Myocyte (in vitro differentiated cells): ENCODE results near the gene DVL3. TPM values are rescaled to one million over a fixed set of nuclear protein-coding genes. Genes with fewer than 3 reads are reported as not detected.

ENCODE experiments used
- DNase-seq: peaks from one replicate; pipeline ENCODE4 v3.0.0-alpha.2; 2012; ENCODE audit warnings: low read depth
- total RNA-seq: library from RNA; depleted of rRNA; stranded (reverse); fragments of >200 nt; gene quantifications from 2 replicates; pipeline ENCODE4 v1.2.3, GENCODE V29; 2014

The DVL3 gene
- total RNA-seq, 1 donor from 2014 or later = 119 TPM

DNA sequence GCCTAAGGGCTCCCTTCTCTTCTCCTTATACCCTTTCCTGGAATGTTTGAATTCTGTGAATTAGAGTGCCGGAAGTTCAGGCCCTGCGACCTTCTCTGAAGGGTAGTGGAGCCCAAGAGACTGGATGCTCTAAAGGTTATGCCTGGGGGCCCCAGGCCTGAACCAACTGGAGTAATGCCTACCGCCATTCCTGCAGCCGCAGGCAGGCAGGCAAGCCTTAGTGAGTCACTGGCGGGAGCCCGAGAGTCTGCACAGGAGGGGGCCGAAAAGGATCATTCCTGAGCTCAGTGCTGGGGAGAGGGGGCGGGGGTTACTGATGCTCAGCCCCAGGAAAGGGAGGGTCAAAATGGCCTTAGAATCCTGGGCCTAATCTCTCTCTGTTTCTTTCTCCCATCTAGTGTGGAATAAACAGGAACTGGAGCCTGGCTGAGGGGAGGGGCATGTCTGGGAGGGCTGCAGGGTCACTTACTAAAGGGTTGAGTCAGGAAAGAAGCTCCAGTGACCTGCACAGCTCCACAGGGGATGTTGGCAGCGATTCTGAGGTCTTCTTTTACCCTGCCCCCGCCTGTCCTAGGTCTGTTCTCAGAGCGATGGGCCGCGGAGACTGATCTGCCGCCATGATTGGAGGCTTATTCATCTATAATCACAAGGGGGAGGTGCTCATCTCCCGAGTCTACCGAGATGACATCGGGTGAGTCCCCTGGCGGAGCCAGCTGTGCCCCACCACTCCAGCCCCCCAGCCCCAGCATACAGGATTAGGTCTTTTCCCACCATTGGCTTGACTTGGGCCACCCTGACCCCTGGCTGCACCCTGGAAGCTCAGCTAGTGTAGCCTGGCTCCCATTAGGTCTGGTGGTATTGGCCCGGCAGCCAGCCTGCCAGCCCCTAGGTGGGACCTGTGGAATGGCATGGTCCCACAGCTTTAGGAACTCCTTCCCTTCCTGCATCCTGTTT is 21.5 kb downstream of the DVL3 start:
- peak; percentile 92 for DNase-seq

- DNase-seq = peak; percentile 55
Measured at GRCh38 chr3:184177331-184177731, 22.2 kb downstream of the DVL3 start.

DNA sequence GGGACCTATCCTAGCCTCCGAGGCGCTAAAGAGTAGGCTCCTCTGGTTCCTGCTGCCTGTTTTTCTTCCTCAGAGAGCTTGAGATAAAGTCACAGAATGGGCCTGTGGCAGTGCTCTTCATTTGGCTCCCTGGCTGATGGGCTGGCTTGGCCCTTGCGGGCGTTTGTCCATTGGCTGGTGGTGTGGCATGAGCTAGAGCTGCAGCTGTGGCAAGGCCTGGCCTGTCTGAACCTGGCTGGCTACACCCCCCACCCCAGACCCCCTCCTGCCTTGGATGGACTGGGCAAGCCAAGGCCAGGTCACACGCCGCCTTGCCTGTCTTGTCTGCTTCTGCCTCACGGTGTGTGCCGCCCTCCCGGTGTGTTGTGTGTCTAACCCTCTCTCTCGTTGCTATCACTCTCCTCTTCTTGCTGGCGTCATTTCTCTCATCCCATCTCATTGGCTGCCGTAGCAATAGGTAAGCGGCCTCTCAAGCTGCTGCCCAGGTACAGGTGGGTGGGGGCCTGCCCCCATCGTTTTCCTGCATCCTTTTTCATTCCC is 22.7 kb downstream of the DVL3 start:
- DNase-seq = no peak

- DNase-seq = peak; percentile 64
Measured at GRCh38 chr3:184178521-184179138, 23.5 kb downstream of the DVL3 start.

DNA sequence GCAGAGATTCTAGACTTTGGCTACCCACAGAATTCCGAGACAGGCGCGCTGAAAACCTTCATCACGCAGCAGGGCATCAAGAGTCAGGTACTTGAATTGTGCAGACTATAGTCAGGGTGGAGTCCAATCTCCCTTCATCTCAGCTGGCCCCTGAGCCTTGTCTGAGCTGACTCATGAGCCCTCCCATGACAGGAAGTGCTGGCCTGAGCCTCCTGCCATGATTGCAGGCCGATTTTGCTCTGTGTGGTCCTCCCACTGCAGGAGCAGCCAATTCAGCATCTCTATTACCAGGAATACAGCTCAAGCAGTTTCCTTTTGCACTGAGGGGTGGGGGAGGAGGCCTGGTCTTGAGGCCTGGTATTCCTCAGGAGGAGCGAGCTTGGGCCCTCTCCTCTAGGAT is 25.0 kb downstream of the DVL3 start:
- DNase-seq = no peak

- DNase-seq = no peak
Measured at GRCh38 chr3:184181596-184181995, 26.4 kb downstream of the DVL3 start.

DNA sequence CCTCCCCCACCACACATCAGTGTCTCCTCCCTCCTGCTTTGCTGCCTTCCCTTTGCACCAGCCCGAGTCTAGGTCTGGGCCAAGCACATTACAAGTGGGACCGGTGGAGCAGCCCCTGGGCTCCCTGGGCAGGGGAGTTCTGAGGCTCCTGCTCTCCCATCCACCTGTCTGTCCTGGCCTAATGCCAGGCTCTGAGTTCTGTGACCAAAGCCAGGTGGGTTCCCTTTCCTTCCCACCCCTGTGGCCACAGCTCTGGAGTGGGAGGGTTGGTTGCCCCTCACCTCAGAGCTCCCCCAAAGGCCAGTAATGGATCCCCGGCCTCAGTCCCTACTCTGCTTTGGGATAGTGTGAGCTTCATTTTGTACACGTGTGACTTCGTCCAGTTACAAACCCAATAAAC is 28.5 kb downstream of the DVL3 start:
- DNase-seq = no peak

DNA sequence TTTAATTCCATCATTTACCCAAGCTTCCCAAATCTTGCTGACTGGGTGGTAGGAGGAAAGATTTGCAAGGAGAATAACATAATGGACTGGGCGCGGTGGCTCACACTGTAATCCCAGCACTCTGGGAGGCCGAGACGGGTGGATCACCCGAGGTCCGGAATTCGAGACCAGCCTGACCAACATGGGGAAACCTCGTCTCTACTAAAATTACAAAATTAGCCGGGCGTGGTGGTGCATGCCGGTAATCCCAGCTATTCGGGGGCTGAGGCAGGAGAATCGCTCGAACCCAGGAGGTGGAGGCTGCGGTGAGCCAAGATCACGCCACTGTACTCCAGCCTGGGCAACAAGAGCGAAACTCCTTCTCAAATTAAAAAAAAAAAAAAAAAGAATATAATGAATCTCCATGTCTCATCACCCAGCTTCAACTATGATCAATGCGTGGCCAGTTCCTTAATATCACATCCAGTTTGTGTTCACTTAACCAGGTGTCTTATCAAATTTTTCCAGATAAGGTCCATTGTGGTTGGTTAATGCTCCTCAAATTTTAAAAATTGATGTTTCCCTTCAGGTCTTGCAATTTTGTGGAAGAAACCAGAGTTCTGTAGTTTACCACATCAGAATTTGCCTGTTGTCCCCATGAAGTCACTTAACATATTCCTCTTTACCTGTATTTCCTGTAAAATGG is 29.5 kb downstream of the DVL3 start:
- DNase-seq = no peak

GRCh38 chr3:184185461-184186183 is 30.4 kb downstream of the DVL3 start:
- DNase-seq = peak; percentile 99

DNA sequence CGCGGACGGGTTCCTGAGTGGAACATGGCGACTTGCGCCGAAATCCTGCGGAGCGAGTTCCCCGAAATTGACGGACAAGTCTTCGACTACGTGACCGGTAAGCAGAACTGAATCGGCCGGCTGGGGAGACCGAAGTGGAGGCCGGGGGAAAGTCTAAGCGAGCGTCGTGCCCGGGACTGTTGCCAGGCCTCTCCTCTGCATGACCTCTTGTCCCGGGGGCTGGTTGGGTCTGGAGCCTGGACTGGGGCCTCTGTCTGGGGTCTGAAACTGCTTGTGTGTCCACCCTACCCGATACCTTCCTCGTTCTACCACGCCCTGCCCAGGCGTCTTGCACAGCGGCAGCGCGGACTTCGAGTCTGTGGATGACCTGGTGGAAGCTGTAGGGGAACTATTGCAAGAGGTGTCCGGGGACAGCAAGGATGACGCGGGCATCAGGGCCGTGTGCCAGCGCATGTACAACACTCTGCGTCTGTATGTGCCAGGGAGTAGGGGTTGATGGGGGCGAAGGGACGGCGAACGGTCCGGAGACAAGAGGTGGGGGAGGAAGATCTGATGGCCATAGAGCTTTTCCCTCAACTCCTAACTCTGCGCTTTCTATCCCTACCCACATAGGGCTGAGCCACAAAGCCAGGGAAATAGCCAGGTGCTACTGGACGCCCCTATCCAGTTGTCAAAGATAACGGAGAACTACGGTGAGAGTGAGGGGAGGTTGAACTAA is 31.2 kb downstream of the DVL3 start, which contains the start of gene ABCF3:
ABCF3 (plus strand) TSS at position 16 of the 718 bp plus-strand sequence; CDS start at position 25, 9 bp downstream.
- peak; percentile 22 for DNase-seq

DNA sequence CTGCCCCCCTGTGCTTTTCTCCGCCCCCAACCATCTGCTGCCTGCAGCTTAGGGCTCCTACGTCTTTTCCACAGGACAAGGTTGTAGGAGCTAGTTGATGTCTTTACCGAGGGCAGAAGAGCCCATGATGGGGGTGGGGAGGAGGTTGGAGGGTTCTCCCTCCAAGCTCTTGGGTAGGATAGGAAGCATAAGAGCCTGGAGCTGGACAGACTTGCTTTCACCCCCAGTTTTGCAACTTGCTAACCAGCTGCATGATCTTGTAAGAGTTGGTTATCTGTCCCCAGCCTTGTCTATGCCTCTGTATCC is 31.7 kb downstream of the DVL3 start:
- DNase-seq = no peak

DNA sequence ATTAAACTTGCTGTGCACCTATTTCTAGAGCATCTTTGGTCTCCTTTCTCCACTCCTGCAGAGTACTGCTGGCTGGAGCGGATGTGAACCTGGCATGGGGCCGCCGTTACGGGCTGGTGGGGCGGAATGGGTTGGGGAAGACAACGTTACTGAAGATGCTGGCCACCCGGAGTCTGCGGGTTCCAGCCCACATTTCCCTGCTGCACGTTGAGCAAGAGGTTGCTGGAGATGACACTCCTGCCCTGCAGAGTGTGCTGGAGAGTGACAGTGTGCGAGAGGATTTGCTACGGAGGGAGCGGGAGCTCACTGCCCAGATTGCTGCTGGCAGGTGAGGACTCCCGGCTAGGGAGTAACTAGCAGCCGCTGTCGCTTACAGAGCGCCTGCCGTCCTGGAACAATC is 32.9 kb downstream of the DVL3 start:
- DNase-seq = no peak

GRCh38 chr3:184189421-184189820 is 34.2 kb downstream of the DVL3 start:
- no peak for DNase-seq

- no peak for DNase-seq
Measured at GRCh38 chr3:184192889-184193288, 37.7 kb downstream of the DVL3 start.

DNA sequence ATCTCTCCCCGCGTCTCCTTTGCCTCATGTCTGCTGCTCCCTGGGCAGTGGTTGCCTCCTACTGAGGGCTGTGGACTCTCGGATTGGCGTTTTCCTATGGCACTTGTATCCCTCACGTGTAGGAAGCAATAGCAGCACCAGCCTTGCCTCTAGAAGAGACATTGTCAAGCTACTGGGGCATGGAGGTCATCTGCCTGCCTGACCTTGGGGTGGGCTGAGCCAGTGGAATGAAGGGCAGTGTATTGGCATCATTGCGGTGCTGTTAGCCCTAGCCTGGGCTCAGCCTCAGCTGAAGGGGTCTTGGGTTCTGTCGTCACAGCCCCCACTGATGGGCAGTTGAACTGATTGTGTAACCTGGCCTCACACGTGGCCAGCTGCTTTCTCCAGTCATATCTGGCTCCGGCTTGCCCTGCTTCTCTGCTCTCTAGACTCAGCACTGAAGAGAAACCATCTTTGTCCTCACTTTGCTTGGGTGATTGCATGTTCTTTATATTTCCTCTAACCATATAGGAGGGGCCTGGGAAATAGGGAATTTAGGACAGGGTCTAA is 38.9 kb downstream of the DVL3 start:
- no peak for DNase-seq

DNA sequence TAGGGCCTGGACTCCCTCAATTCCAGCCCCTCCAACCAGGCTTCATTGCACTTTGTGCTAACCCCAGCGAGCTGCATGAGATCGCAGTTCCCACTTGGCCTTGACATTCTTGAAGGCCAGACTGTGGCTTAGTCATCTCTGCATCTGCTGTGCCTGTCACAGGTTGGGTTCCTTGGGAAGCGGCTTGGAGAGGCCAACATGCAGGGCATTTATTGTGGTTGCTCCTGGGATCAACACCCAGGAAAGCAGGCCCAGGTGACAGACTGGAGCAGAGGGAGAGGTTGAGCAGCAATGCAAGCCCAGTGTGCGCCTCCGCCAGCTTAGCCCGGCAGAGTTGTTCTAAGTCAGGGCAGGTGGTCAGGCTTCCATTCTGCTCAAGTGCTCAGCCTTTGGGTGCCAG is 41.4 kb downstream of the DVL3 start:
- peak; percentile 93 for DNase-seq

DNA sequence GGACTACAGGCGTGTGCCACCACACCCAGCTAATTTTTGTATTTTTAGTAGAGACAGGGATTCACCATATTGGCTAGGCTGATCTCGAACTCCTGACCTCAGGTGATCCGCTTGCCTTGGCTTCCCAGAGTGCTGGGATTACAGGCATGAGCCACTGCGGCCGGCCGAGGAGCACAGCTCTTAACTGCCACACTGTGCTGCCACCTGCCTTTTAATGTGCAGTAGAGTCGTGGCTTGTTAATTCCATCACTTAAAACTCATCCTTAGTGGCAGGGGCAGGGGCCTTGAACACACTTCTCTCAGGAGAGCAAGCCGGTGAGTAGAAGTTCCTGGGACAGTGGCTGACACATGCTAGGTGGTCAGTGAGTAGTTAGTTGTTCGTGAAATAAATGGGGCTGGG is 43.3 kb downstream of the DVL3 start:
- no peak for DNase-seq

DNA sequence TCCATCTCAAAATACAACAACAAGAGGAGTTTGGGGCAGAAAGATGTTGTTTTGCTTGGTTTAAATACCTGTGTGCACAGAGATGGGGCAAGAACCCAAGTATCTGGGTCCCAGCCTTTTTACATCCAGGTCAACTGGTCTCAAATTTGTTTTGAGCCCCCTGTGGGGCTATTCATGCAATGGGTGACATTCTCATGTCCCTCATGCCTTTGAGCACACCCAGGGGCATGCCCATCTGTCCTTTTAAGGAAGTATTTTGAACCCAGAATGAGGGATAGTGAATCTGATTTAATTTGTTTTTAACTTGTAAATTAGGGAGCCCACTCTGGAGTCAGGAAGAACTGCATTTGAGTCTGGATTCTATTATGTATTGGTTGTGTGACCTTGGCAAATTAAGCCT is 45.6 kb downstream of the DVL3 start:
- DNase-seq = no peak

DNA sequence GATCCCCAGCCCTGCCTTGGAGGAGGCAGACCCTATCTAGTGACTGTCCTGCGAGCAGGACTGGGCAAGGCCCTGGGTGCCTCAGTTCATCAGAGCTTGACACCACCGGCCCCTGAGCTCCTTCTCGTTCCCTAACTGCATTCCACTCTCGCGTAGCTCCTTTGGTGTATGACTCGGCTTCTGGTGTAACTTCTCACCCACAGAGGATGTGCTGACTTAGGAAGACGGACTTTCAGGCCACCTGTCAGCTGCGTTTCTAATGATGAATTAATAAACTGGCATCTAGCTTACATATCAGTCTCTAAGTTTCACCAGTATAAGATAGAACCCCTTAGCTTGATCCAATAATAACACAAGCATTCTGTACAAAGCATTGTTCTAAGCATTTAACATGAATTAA is 48.3 kb downstream of the DVL3 start:
- DNase-seq = peak; percentile 40
